ENCODE data around the gene VPS8.

GRCh38 chr3:184781801-184782200, 30.2 kb upstream of the VPS8 start:
- TF ChIP-seq FOSL1 (IDR thresholded peaks at IDR 0.05; ENCODE audit: insufficient read depth, low read depth, low read length) (no peak), ATF2 (IDR thresholded peaks at IDR 0.05; ENCODE audit: low read length) (no peak), GABPA (IDR thresholded peaks at IDR 0.05; ENCODE audit: borderline replicate concordance, insufficient read depth, low read length) (no peak), EP300 (IDR thresholded peaks at IDR 0.05; ENCODE audit: borderline replicate concordance in 1 of 2, low read depth in 2 of 2, low read length in 2 of 2) (no peak), ATF3 (IDR thresholded peaks at IDR 0.05; ENCODE audit: insufficient read depth, low read depth, low read length) (no peak), CTCF (IDR thresholded peaks at IDR 0.05; ENCODE audit: control extremely low read depth in 1 of 3, insufficient read depth in 1 of 3, low read depth in 1 of 3, low read length in 3 of 3) (no peak), POLR2AphosphoS5 (IDR thresholded peaks at IDR 0.05; ENCODE audit: low read depth, low read length) (no peak), RNF2 (IDR thresholded peaks at IDR 0.05; ENCODE audit: borderline replicate concordance, low read depth, low read length, missing control alignments, poor library complexity, severe bottlenecking) (no peak), SIX5 (IDR thresholded peaks at IDR 0.05; ENCODE audit: low read depth, low read length) (no peak), PHF8 (conservative IDR thresholded peaks at IDR 0.05; ENCODE audit: low read depth, low read length) (no peak), MAFK (IDR thresholded peaks at IDR 0.05; ENCODE audit: low read depth, low read length) (no peak)
